HepG2 (cell line): ENCODE measurements around the gene PPP1R12B.

Source experiments
- ETV6 ChIP-seq: sonication (generic); formaldehyde crosslinking; conservative IDR thresholded peaks from 2 replicates; pipeline ENCODE4 v1.4.0; 2020; ENCODE audit warnings: missing genetic modification reagents
- KLF11 ChIP-seq: IDR thresholded peaks from 2 replicates; pipeline ENCODE4 v1.6.1; 2016; ENCODE audit warnings: missing compliant biosample characterization
- MXI1 ChIP-seq: IDR thresholded peaks from 3 replicates; pipeline ENCODE4 v1.6.1; 2012; ENCODE audit warnings: low read depth, low read length, inconsistent platforms, borderline replicate concordance
- POLR2A ChIP-seq, 2 experiments: IDR thresholded peaks; 2 replicates each; pipeline ENCODE4 v1.6.1; 2011; ENCODE audit warnings: low read depth in 2 of 2, low read length in 2 of 2, mild to moderate bottlenecking in 1 of 2, moderate library complexity in 1 of 2; ENCODE audit not compliant: insufficient read depth in 1 of 2
- TEAD2 ChIP-seq: sonication (generic); formaldehyde crosslinking; IDR thresholded peaks from 2 replicates; pipeline ENCODE4 v1.9.0; 2021; ENCODE audit warnings: missing genetic modification reagents
- ZNF24 ChIP-seq: fragments of 450-650 bp; IDR thresholded peaks from 2 replicates; pipeline ENCODE4 v1.6.1; 2017; ENCODE audit warnings: antibody characterized with exemption, mild to moderate bottlenecking
- ZNF576 ChIP-seq: sonication (generic); formaldehyde crosslinking; IDR thresholded peaks from 2 replicates; pipeline ENCODE4 v1.4.0; 2020; ENCODE audit warnings: mild to moderate bottlenecking, missing genetic modification reagents

GRCh38 chr1:202589190-202589930, 240.9 kb downstream of the PPP1R12B start:
- TF ChIP-seq ZNF24 (no peak), ETV6 (CRISPR knock-in tag) (no peak), POLR2A (IDR thresholded peaks at IDR 0.05; ENCODE audit: insufficient read depth in 1 of 2, low read depth in 2 of 2, low read length in 2 of 2) (peak in 1 of 2 experiments; percentile 26; a peak in 1 of 4 replicates), ZNF576 (CRISPR knock-in tag) (no peak), KLF11 (CRISPR knock-in tag) (no peak), MXI1 (no peak; the same call in 2 of the 3 replicates), TEAD2 (CRISPR knock-in tag) (no peak)
